Loucy (cell line): ENCODE results near the gene PARP6.
A peak's percentile ranks its signal among the peaks of the same experiment; 100 is the strongest.

Experiments used
- H2AFZ ChIP-seq: fragments of 200-600 bp; sonication (generic); 2 replicates; pipeline ENCODE4 v1.6.0; 2016; ENCODE audit warnings: antibody characterized with exemption, mild to moderate bottlenecking, low read length, moderate library complexity
- H3F3A ChIP-seq: fragments of 200-600 bp; 2 replicates; pipeline ENCODE4 v1.6.0; 2016; ENCODE audit warnings: antibody characterized with exemption, low read depth, mild to moderate bottlenecking
- H3K27me3 ChIP-seq: fragments of 200-600 bp; sonication (generic); 2 replicates; pipeline ENCODE4 v1.6.1; 2014; ENCODE audit warnings: low read length, mild to moderate bottlenecking; ENCODE audit not compliant: insufficient read depth, poor library complexity, severe bottlenecking
- H3K36me3 ChIP-seq: fragments of 200-600 bp; sonication (generic); 2 replicates; pipeline ENCODE4 v1.6.1; 2016; ENCODE audit warnings: low read length; ENCODE audit not compliant: insufficient read depth
- H3K4me1 ChIP-seq: fragments of 200-600 bp; sonication (generic); 2 replicates; pipeline ENCODE4 v1.5.1; 2014; ENCODE audit warnings: low read length, mild to moderate bottlenecking; ENCODE audit not compliant: insufficient read depth, poor library complexity, severe bottlenecking
- H3K4me2 ChIP-seq: fragments of 200-600 bp; sonication (generic); 2 replicates; pipeline ENCODE4 v1.6.0; 2014; ENCODE audit warnings: antibody characterized with exemption, low read length, low read depth, mild to moderate bottlenecking; ENCODE audit not compliant: poor library complexity, severe bottlenecking
- H3K4me3 ChIP-seq: fragments of 200-600 bp; sonication (generic); 2 replicates; pipeline ENCODE4 v1.5.1; 2014; ENCODE audit warnings: low read length, mild to moderate bottlenecking, mixed read lengths; ENCODE audit not compliant: poor library complexity, severe bottlenecking
- H3K79me2 ChIP-seq: fragments of 200-600 bp; sonication (generic); 2 replicates; pipeline ENCODE4 v1.6.1; 2014; ENCODE audit warnings: low read length; ENCODE audit not compliant: insufficient read depth
- H3K9ac ChIP-seq: fragments of 200-600 bp; sonication (generic); 2 replicates; pipeline ENCODE4 v1.6.0; 2014; ENCODE audit warnings: mild to moderate bottlenecking, low read depth, low read length, moderate library complexity; ENCODE audit not compliant: poor library complexity, severe bottlenecking
- H3K9me2 ChIP-seq: fragments of 200-600 bp; sonication (generic); replicated peaks from 2 replicates; pipeline ENCODE4 v1.6.1; 2016; ENCODE audit warnings: low read depth, low read length, mixed read lengths
- H3K9me3 ChIP-seq: fragments of 200-600 bp; sonication (generic); 2 replicates; pipeline ENCODE4 v1.6.1; 2014; ENCODE audit warnings: mild to moderate bottlenecking, antibody characterized with exemption, low read length, low read depth; ENCODE audit not compliant: insufficient read depth
- H4K20me1 ChIP-seq: fragments of 200-600 bp; sonication (generic); 2 replicates; pipeline ENCODE4 v1.6.0; 2014; ENCODE audit warnings: antibody characterized with exemption, low read length, mild to moderate bottlenecking; ENCODE audit not compliant: insufficient read depth, poor library complexity, severe bottlenecking
- CTCF ChIP-seq: fragments of 200-600 bp; sonication (generic); conservative IDR thresholded peaks from 2 replicates; pipeline ENCODE4 v1.5.1; 2014; ENCODE audit warnings: mild to moderate bottlenecking, antibody characterized with exemption, low read length
- EZH2phosphoT487 ChIP-seq: fragments of 200-600 bp; IDR thresholded peaks from 2 replicates; pipeline ENCODE4 v1.6.1; 2018; ENCODE audit warnings: antibody characterized with exemption, mild to moderate bottlenecking, moderate library complexity, borderline replicate concordance

PARP6 gene

GRCh38 chr15:72272997-72273352 is 621 bp upstream of the PARP6 start:
- TF ChIP-seq EZH2phosphoT487 (no peak), CTCF (peak; percentile 8; the same call in 1 of the 2 replicates)
- Histone ChIP-seq H3K4me2 (peak overlapping the region; percentile 79), H2AFZ (peak overlapping the region; percentile 89), H3K4me3 (peak overlapping the region; percentile 72), H3K79me2 (peaks cover 30% of the 10 kb centered on the region), H3K9me3 (no peaks in the 10 kb centered on the region), H3K9ac (peak overlapping the region; percentile 67), H3K36me3 (no peaks in the 10 kb centered on the region), H4K20me1 (peaks cover 6% of the 10 kb centered on the region), H3F3A (no peaks in the 10 kb centered on the region), H3K27me3 (no peaks in the 10 kb centered on the region), H3K4me1 (peaks cover 25% of the 10 kb centered on the region), H3K9me2 (no peaks in the 10 kb centered on the region)

GRCh38 chr15:72271895-72272212 is 500 bp downstream of the PARP6 start:
- Histone ChIP-seq H3F3A (no peaks in the 10 kb centered on the region), H3K4me3 (peak overlapping the region; percentile 87), H3K27me3 (no peaks in the 10 kb centered on the region), H3K79me2 (peaks cover 30% of the 10 kb centered on the region), H3K4me2 (peak overlapping the region; percentile 81), H3K4me1 (peaks cover 25% of the 10 kb centered on the region), H3K9me3 (no peaks in the 10 kb centered on the region), H4K20me1 (peaks cover 6% of the 10 kb centered on the region), H3K9ac (peak overlapping the region; percentile 86), H3K36me3 (peaks cover 6% of the 10 kb centered on the region; the same call in 1 of the 2 replicates), H3K9me2 (no peaks in the 10 kb centered on the region), H2AFZ (peak overlapping the region; percentile 93)
- TF ChIP-seq CTCF (no peak), EZH2phosphoT487 (no peak)

- peaks cover 13% of the 10 kb centered on the region; the same call in 1 of the 2 replicates for H3K36me3 ChIP-seq
- H3K4me2 ChIP-seq = peak overlapping the region; percentile 81
- no peaks in the 10 kb centered on the region for H3K9me2 ChIP-seq
- H4K20me1 ChIP-seq = peaks cover 6% of the 10 kb centered on the region
- peaks cover 30% of the 10 kb centered on the region for H3K79me2 ChIP-seq
- TF ChIP-seq CTCF = no peak
- no peak for TF ChIP-seq EZH2phosphoT487
- no peak overlapping the region for H2AFZ ChIP-seq
- H3F3A ChIP-seq = no peaks in the 10 kb centered on the region
- H3K9ac ChIP-seq = peak overlapping the region; percentile 86
- no peaks in the 10 kb centered on the region for H3K9me3 ChIP-seq
- H3K4me3 ChIP-seq = peak overlapping the region; percentile 87
- H3K27me3 ChIP-seq = no peaks in the 10 kb centered on the region
- H3K4me1 ChIP-seq = peaks cover 25% of the 10 kb centered on the region
Observed at GRCh38 chr15:72271221-72271620, 1.1 kb downstream of the PARP6 start.
